Endothelial cell of umbilical vein (primary cell): ENCODE measurements around the gene PGA3. TPM values are rescaled to one million over a fixed set of nuclear protein-coding genes. Genes with fewer than 3 reads are reported as not detected.

Experiments
- BruUV-seq: library from RNA; stranded (reverse); fragments of 400-500 nt; replicated peaks from 2 replicates; lab custom pipeline; 2021; lab: Mats Ljungman, UMichigan
- CTCF ChIA-PET: fragments of 300-600, 350-600 bp; sonication (Branson Sonifier 250); formaldehyde crosslinking; loops from one replicate; lab custom pipeline; 2021; ENCODE audit warnings: antibody characterized with exemption, inconsistent platforms; lab: Charles Lee
- POLR2A ChIA-PET: fragments of 300-600, 350-600 bp; sonication (Branson Sonifier 250); formaldehyde crosslinking; loops from one replicate; lab custom pipeline; 2021; ENCODE audit warnings: antibody characterized with exemption, inconsistent platforms; lab: Charles Lee
- DNase-seq: peaks from one replicate; pipeline ENCODE4 v3.0.0-alpha.2; 2011; ENCODE audit warnings: low read depth, low spot score
- FAIRE-seq: peaks from 2 replicates; lab custom pipeline; 2011; peaks lifted over from hg19 to GRCh38; lab: Jason Lieb, UNC
- H2AFZ ChIP-seq: 2 replicates; pipeline ENCODE4 v1.6.0; 2012; ENCODE audit warnings: low read depth, low read length, control low read depth, inconsistent platforms
- H3K27ac ChIP-seq: 2 replicates; pipeline ENCODE4 v1.5.1; 2011; ENCODE audit warnings: low read depth, mild to moderate bottlenecking, control low read depth, low read length, moderate library complexity; ENCODE audit not compliant: insufficient read depth
- H3K27me3 ChIP-seq, 2 experiments: 2 replicates each; pipeline versions ENCODE4 v1.6.0 to v1.6.1; 2011; ENCODE audit warnings: low read length in 2 of 2, mixed read lengths in 1 of 2; ENCODE audit not compliant: control insufficient read depth in 2 of 2, insufficient read depth in 2 of 2
- H3K36me3 ChIP-seq, 2 experiments: 2 replicates in 1 of 2; 3 replicates in 1 of 2; pipeline ENCODE4 v1.5.1; 2011; ENCODE audit warnings: low read length in 2 of 2, mild to moderate bottlenecking in 1 of 2, moderate library complexity in 1 of 2; ENCODE audit not compliant: control insufficient read depth in 2 of 2, insufficient read depth in 2 of 2; ENCODE audit errors: extremely low read depth in 1 of 2
- H3K4me1 ChIP-seq: 3 replicates; pipeline ENCODE4 v1.5.1; 2011; ENCODE audit warnings: mild to moderate bottlenecking, low read length; ENCODE audit not compliant: control insufficient read depth, insufficient read depth; ENCODE audit errors: extremely low read depth
- H3K4me2 ChIP-seq: 2 replicates; pipeline ENCODE4 v1.6.1; 2011; ENCODE audit warnings: low read length, control low read depth, mixed read lengths; ENCODE audit not compliant: insufficient read depth
- H3K4me3 ChIP-seq, 3 experiments: fragments of 200-600 bp in 1 of 3; sonication (generic), shearing (Covaris generic) in 1 of 3; replicated peaks in 1 of 3; 2 replicates each; pipeline ENCODE4 v1.5.1; 2011 to 2016; ENCODE audit warnings: control low read depth in 3 of 3, low read length in 3 of 3, mild to moderate bottlenecking in 2 of 3, inconsistent platforms in 1 of 3, low read depth in 1 of 3, moderate library complexity in 1 of 3; ENCODE audit not compliant: insufficient read depth in 1 of 3
- H3K79me2 ChIP-seq: 2 replicates; pipeline ENCODE4 v1.6.0; 2012; ENCODE audit warnings: low read length, inconsistent platforms; ENCODE audit not compliant: control insufficient read depth, insufficient read depth
- H3K9ac ChIP-seq: replicated peaks from 2 replicates; pipeline ENCODE3; 2011; ENCODE audit warnings: low read length, control low read depth; ENCODE audit not compliant: insufficient read depth; ENCODE audit errors: extremely low read depth
- H3K9me1 ChIP-seq: replicated peaks from 3 replicates; pipeline ENCODE4 v1.6.0; 2011; ENCODE audit warnings: mild to moderate bottlenecking, low read length; ENCODE audit not compliant: control insufficient read depth, insufficient read depth; ENCODE audit errors: extremely low read depth
- H3K9me3 ChIP-seq: replicated peaks from 2 replicates; pipeline ENCODE4 v1.5.1; 2012; ENCODE audit warnings: low read length, inconsistent platforms; ENCODE audit not compliant: control insufficient read depth, insufficient read depth
- H4K20me1 ChIP-seq: replicated peaks from 2 replicates; pipeline ENCODE3; 2011; ENCODE audit warnings: mild to moderate bottlenecking, low read length; ENCODE audit not compliant: control insufficient read depth, insufficient read depth; ENCODE audit errors: extremely low read depth
- CTCF ChIP-seq, 2 donors: IDR thresholded peaks; 1 replicate in 1 of 2; 2 replicates in 1 of 2; pipeline ENCODE4 v1.5.1; 2011; ENCODE audit warnings: low read length in 2 of 2, mild to moderate bottlenecking in 2 of 2, moderate library complexity in 2 of 2, control low read depth in 1 of 2, inconsistent platforms in 1 of 2, low read depth in 1 of 2; ENCODE audit not compliant: insufficient read depth in 1 of 2; ENCODE audit errors: extremely low read depth in 1 of 2
- EZH2 ChIP-seq: IDR thresholded peaks from 2 replicates; pipeline ENCODE4 v1.6.1; 2012; ENCODE audit warnings: borderline replicate concordance, low read depth, mild to moderate bottlenecking, moderate library complexity, low read length, inconsistent platforms; ENCODE audit not compliant: severe bottlenecking
- FOS ChIP-seq: IDR thresholded peaks from 2 replicates; pipeline ENCODE4 v1.6.1; 2011; ENCODE audit warnings: mild to moderate bottlenecking, low read length, moderate library complexity, borderline replicate concordance; ENCODE audit not compliant: insufficient read depth
- GATA2 ChIP-seq: IDR thresholded peaks from 2 replicates; pipeline ENCODE4 v1.7.0; 2011; ENCODE audit warnings: low read depth, mild to moderate bottlenecking, moderate library complexity, mixed read lengths, low read length; ENCODE audit not compliant: insufficient read length, insufficient read depth
- JUN ChIP-seq: IDR thresholded peaks from 2 replicates; pipeline ENCODE4 v1.6.1; 2011; ENCODE audit warnings: borderline replicate concordance, low read depth; ENCODE audit not compliant: insufficient read length, insufficient read depth
- MAX ChIP-seq: IDR thresholded peaks from 2 replicates; pipeline ENCODE4 v1.6.1; 2011; ENCODE audit not compliant: insufficient read depth, insufficient read length
- MYC ChIP-seq: IDR thresholded peaks from one replicate; pipeline ENCODE4 v1.6.1; 2011; ENCODE audit warnings: mild to moderate bottlenecking, low read depth, low read length
- POLR2A ChIP-seq: IDR thresholded peaks from 2 replicates; pipeline ENCODE4 v1.6.1; 2012; ENCODE audit warnings: low read depth, mild to moderate bottlenecking, control low read depth, low read length
- POLR2AphosphoS5 ChIP-seq: IDR thresholded peaks from 2 replicates; pipeline ENCODE4 v1.6.1; 2012; ENCODE audit warnings: low read depth, mild to moderate bottlenecking, control low read depth, low read length, moderate library complexity; ENCODE audit not compliant: insufficient read depth
- dilution Hi-C: fragments of 300-500 bp; cut with MboI; formaldehyde crosslinking; loops from one replicate; pipeline ENCODE4 v1.15.0; 2019; ENCODE audit warnings: low sequenced_read_pairs; ENCODE audit not compliant: extremely low pct_ligation_motif_present
- intact Hi-C: fragments of 100-400 bp; cut with micrococcal nuclease; formaldehyde crosslinking; loops from one replicate; pipeline ENCODE4 v1.10.0; 2022
- polyA plus RNA-seq, 4 experiments: library from polyadenylated mRNA; depleted of rRNA in 3 of 4; stranded (reverse) in 3 of 4; unstranded in 1 of 4; fragments of >200 nt; gene quantifications; 2 replicates each; pipeline versions ENCODE4 v1.2.1 to v1.2.3, GENCODE V29; 2011 to 2012; ENCODE audit warnings: missing spikeins in 1 of 4
- total RNA-seq: library from RNA; stranded (reverse); gene quantifications from 2 replicates; pipeline ENCODE4 v1.2.3, GENCODE V29; 2021

Gene PGA3
- total and polyA plus RNA-seq, 2 donors (not counting 3 experiments of a cell fraction or from before 2014, with no cell fraction given) = not detected

GRCh38 chr11:61181489-61181888 lies 21.8 kb upstream of the PGA3 start:
- no TSS peak for BruUV-seq
- Histone ChIP-seq H3K36me3 (no peaks in the 10 kb centered on the region), H3K27ac (no peak overlapping the region), H2AFZ (no peak overlapping the region), H3K79me2 (no peaks in the 10 kb centered on the region), H3K9me3 (no peaks in the 10 kb centered on the region), H3K4me2 (no peak overlapping the region), H4K20me1 (no peaks in the 10 kb centered on the region), H3K9me1 (no peaks in the 10 kb centered on the region), H3K4me3 (no peak overlapping the region), H3K9ac (no peak overlapping the region), H3K4me1 (no peaks in the 10 kb centered on the region), H3K27me3 (peaks cover 0 to 2% of the 10 kb centered on the region in 2 experiments)
- ChIA-PET CTCF (interaction anchor here (4.7 kb wide), 1 partner anchor 13 kb away, joined by 13 read pairs; no protein-coding TSS in a partner anchor), POLR2A (no interaction called here)
- FAIRE-seq (no peak), DNase-seq (no peak)
- dilution Hi-C loops = no loop called here
- intact Hi-C loops = no loop called here
- TF ChIP-seq EZH2 = no peak

GRCh38 chr11:61183645-61184044 lies 19.7 kb upstream of the PGA3 start:
- dilution Hi-C loops = no loop called here
- FAIRE-seq = no peak
- Histone ChIP-seq H3K9ac (no peak overlapping the region), H3K4me2 (no peak overlapping the region), H3K27ac (no peak overlapping the region), H3K79me2 (no peaks in the 10 kb centered on the region), H3K27me3 (no peaks in the 10 kb centered on the region), H3K4me1 (no peaks in the 10 kb centered on the region), H3K9me1 (no peaks in the 10 kb centered on the region), H4K20me1 (no peaks in the 10 kb centered on the region), H3K9me3 (no peaks in the 10 kb centered on the region), H3K4me3 (no peak overlapping the region), H2AFZ (no peak overlapping the region), H3K36me3 (no peaks in the 10 kb centered on the region)
- ChIA-PET POLR2A (no interaction called here), CTCF (interaction anchor here (1.0 to 1.3 kb wide), 3 partner anchors 54 to 353 kb away, joined by 3 to 4 read pairs (median 3); no protein-coding TSS in a partner anchor)
- intact Hi-C loops = no loop called here
- BruUV-seq = no TSS peak
- no peak for TF ChIP-seq FOS
- no peak for TF ChIP-seq POLR2AphosphoS5
- no peak for TF ChIP-seq GATA2
- no peak for TF ChIP-seq CTCF (IDR thresholded peaks at IDR 0.05; ENCODE audit: extremely low read depth in 1 of 2, insufficient read depth in 1 of 2, low read depth in 1 of 2, low read length in 2 of 2)
- no peak for TF ChIP-seq POLR2A
- TF ChIP-seq MAX = no peak
- TF ChIP-seq JUN = no peak
- no peak for TF ChIP-seq MYC
- TF ChIP-seq EZH2 = no peak
- DNase-seq = no peak
